Cardiac muscle cell (in vitro differentiated cells and primary cell): Measurements from ENCODE around the gene PCK2. TPM values are rescaled to one million over a fixed set of nuclear protein-coding genes. Genes with fewer than 3 reads are reported as not detected.

Source experiments
- DNase-seq, 2 donors: peaks; one replicate each; pipeline versions ENCODE4 v3.0.0 to v3.0.0-alpha.2; 2010 to 2017; ENCODE audit warnings: low read depth in 1 of 2, low spot score in 1 of 2
- H3K27ac ChIP-seq: fragments of 200-600 bp; sonication (generic); 2 replicates; pipeline ENCODE4 v1.5.1; 2016
- H3K27me3 ChIP-seq: fragments of 200-600 bp; sonication (generic); 2 replicates; pipeline ENCODE4 v1.6.0; 2016; ENCODE audit warnings: control low read depth
- H3K36me3 ChIP-seq: fragments of 200-600 bp; sonication (generic); 2 replicates; pipeline ENCODE4 v1.5.1; 2016; ENCODE audit warnings: control low read depth
- H3K4me1 ChIP-seq: fragments of 200-600 bp; sonication (generic); 2 replicates; pipeline ENCODE4 v1.8.1; 2017; ENCODE audit warnings: low read depth, mild to moderate bottlenecking, mixed run types
- H3K4me3 ChIP-seq: fragments of 200-600 bp; sonication (generic); 2 replicates; pipeline ENCODE4 v1.5.1; 2016; ENCODE audit warnings: mild to moderate bottlenecking
- H3K9me3 ChIP-seq: fragments of 200-600 bp; sonication (generic); 2 replicates; pipeline ENCODE4 v1.5.1; 2017; ENCODE audit warnings: low read depth, mild to moderate bottlenecking, control low read depth
- polyA plus RNA-seq: library from polyadenylated mRNA; unstranded; fragments of >200 nt; fragmentation: Nextera tagmentation; extraction: Ambion mirVana; gene quantifications from 2 replicates; pipeline ENCODE4 v1.2.1, GENCODE V29; 2016
- total RNA-seq: library from RNA; depleted of rRNA; stranded (reverse); fragments of >200 nt; gene quantifications from 2 replicates; pipeline ENCODE4 v1.2.3, GENCODE V29; 2016
- TF ChIP-seq, protein P1 (sequence below): IDR thresholded peaks from 2 replicates; pipeline ENCODE4 v1.5.1; 2012; ENCODE audit warnings: low read depth, mild to moderate bottlenecking, low read length

Gene PCK2
- total and polyA plus RNA-seq, 2 experiments from 2014 or later: 12.2 to 18.9 TPM

DNA sequence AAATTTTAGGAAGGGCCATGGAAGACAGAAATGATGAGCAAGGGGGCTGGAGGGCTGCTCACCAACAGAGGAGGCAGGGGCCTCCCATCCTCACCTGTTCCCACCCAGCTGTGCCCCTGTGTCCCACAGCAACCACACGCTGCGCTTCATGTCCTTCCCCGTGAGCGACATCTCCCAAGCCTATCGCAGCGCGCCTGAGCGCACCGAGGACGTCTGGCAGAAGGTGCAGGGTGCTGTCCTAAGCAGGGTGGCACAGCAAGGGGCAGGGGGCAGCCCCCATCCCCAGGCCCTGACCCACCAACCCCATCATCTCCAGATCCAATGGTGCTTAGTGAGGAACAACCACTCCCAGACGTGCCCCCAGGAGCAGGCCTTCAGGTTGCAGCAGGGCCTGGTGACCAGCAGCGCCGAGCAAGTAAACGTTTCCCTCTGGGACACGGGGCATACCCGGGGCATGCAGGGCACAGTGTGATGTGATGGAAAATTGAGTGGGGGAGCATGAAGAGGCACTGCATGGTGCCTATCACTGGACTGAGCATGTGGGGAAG lies 34.2 kb upstream of the PCK2 start:
- H3K36me3 ChIP-seq: no peaks in the 10 kb centered on the region
- H3K9me3 ChIP-seq: no peaks in the 10 kb centered on the region
- no peak overlapping the region for H3K4me3 ChIP-seq
- TF ChIP-seq, protein P1, sequence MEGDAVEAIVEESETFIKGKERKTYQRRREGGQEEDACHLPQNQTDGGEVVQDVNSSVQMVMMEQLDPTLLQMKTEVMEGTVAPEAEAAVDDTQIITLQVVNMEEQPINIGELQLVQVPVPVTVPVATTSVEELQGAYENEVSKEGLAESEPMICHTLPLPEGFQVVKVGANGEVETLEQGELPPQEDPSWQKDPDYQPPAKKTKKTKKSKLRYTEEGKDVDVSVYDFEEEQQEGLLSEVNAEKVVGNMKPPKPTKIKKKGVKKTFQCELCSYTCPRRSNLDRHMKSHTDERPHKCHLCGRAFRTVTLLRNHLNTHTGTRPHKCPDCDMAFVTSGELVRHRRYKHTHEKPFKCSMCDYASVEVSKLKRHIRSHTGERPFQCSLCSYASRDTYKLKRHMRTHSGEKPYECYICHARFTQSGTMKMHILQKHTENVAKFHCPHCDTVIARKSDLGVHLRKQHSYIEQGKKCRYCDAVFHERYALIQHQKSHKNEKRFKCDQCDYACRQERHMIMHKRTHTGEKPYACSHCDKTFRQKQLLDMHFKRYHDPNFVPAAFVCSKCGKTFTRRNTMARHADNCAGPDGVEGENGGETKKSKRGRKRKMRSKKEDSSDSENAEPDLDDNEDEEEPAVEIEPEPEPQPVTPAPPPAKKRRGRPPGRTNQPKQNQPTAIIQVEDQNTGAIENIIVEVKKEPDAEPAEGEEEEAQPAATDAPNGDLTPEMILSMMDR: no peak
- no peaks in the 10 kb centered on the region for H3K27me3 ChIP-seq
- no peak for DNase-seq
- no peaks in the 10 kb centered on the region for H3K4me1 ChIP-seq
- no peak overlapping the region for H3K27ac ChIP-seq

DNA sequence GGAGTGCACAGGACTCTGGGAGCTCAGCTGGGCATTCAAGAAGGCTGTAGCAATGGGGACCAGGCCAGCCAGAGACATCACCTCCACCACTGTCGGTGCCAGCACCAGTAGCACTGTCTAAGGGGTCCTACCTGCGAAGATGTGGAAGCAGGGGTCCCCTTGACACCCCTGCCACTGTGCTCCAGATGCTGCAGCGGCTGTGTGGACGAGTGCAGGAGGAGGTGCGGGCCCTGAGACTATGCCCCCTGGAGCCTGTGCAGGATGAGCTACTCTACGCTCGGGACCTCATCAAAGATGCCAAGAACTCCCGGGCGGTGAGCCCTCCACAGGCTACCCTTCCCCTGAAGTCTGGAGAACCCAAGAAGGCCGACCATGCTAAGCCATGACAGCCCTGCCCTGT lies 33.7 kb upstream of the PCK2 start:
- TF ChIP-seq, protein P1: no peak
- H3K9me3 ChIP-seq: no peaks in the 10 kb centered on the region
- H3K4me1 ChIP-seq: no peaks in the 10 kb centered on the region
- no peak overlapping the region for H3K27ac ChIP-seq
- no peaks in the 10 kb centered on the region for H3K27me3 ChIP-seq
- no peaks in the 10 kb centered on the region for H3K36me3 ChIP-seq
- DNase-seq: no peak
- no peak overlapping the region for H3K4me3 ChIP-seq

DNA sequence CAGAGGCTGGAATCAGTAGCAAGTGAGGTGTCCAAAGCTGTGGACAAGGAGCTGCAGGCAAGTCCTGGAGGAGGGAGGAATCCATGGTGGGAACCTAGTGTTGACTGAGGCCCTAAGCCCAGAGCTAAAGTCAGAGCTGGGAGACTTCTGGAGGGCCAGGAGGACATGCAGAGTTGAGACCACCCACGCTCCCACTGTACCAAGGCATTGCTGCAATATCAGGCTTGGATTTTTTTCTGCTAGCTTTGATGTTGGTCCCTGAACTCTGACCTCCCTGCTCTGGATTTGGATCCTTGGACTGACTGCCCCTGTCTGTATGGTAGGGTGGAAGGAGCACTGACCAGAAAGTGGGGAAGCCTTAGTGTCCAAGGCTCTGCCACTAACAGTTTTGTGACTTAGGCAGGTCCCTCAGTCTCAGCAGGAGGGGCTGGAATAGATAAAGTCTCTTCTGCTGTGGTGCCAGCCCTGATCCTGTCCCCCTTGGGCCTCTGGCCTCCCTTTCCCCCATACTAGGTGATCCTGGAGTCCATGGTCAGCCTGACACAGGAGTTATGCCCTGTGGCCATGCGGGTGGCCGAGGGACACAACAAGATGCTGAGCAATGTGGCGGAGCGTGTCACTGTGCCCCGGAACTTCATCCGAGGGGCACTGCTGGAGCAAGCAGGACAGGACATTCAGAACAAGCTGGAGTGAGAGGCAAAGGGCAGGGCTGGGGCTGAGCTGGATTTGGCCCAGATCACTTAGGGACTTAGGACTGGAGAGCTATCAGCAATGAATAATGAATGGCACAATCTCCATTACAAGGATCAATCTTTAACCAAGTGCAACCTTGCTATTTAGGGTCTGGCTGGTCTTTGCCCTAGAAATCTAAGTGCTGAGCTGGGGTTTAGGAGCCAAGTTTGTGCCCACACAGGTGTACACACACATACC lies 32.9 kb upstream of the PCK2 start:
- Histone ChIP-seq H3K4me1 (no peaks in the 10 kb centered on the region), H3K4me3 (no peak overlapping the region), H3K27me3 (no peaks in the 10 kb centered on the region), H3K9me3 (no peaks in the 10 kb centered on the region), H3K27ac (no peak overlapping the region), H3K36me3 (no peaks in the 10 kb centered on the region)
- DNase-seq: no peak
- TF ChIP-seq, protein P1: no peak

DNA sequence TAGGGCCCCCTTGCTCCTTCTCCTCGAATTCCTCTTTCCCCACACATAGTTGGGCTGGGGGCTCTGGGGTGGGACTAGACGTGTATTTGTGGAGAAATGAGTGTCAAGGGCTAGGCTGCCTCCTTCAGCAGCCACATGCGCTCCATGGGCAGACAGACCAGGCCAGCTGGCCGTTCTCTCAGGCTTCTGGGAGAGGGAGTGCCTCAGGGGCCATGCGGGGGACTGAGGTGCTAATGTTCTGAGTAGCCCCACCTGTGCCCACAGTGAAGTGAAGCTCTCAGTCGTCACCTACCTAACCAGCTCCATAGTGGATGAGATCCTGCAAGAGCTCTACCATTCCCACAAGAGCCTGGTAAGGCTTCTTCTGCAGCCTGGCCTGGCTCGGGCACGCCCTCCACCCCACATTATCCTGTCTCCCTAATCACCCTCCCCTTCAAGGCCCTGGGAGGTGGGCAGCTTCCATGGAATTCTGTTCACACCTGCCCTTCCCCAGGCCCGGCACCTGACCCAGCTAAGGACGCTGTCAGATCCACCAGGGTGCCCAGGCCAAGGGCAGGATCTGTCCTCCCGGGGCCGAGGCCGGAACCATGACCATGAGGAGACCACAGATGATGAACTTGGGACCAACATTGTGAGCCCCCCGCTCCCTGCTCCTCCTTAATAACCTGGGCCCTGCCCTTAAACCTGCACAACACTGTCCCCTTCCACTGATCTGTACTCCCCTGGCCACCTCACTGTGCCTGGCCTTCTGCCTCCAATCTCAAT lies 31.7 kb upstream of the PCK2 start:
- Histone ChIP-seq H3K27me3 (no peaks in the 10 kb centered on the region), H3K36me3 (no peaks in the 10 kb centered on the region), H3K4me3 (no peak overlapping the region), H3K27ac (no peak overlapping the region), H3K4me1 (no peaks in the 10 kb centered on the region), H3K9me3 (no peaks in the 10 kb centered on the region)
- TF ChIP-seq, protein P1: no peak
- DNase-seq: no peak

DNA sequence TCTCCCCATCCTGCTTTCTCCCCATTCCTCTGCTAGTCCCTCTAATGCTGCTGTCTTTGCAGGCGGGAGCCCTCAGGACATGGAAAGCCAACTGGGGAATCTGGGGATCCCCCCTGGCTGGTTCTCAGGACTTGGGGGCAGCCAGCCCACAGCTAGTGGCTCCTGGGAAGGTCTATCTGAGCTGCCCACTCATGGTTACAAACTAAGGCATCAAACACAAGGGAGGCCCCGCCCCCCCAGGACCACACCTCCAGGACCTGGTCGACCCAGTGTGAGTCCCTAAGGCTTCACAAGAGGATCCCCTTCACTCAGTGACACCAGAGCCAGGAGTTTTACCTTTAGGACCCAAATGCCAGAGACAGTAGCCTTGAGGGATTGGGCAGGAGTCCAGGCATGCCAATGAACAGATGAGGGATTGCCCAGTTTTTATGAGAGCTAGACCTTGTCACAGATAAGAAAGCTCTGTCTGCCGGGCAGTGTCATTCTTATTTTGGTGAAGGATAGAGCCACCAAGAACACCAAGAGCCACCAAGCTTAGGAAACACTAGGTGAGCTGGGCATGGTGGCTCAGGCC lies 30.8 kb upstream of the PCK2 start:
- H3K36me3 ChIP-seq: no peaks in the 10 kb centered on the region
- no peaks in the 10 kb centered on the region for H3K4me1 ChIP-seq
- no peak overlapping the region for H3K4me3 ChIP-seq
- no peaks in the 10 kb centered on the region for H3K27me3 ChIP-seq
- no peaks in the 10 kb centered on the region for H3K9me3 ChIP-seq
- no peak for DNase-seq
- H3K27ac ChIP-seq: no peak overlapping the region
- TF ChIP-seq, protein P1: no peak
